Peyer's patch (tissue), 4 donors: ENCODE data around the gene GTSE1. TPM values are rescaled to one million over a fixed set of nuclear protein-coding genes. Genes with fewer than 3 reads are reported as not detected.
A peak's percentile ranks its signal among the peaks of the same experiment; 100 is the strongest.

Source experiments
- DNase-seq, 3 donors: peaks; one replicate each; pipeline ENCODE4 v3.0.0-alpha.2; 2017 to 2019
- H3K27ac ChIP-seq, 4 donors: fragments of 200-600 bp; sonication (generic); one replicate each; pipeline ENCODE4 v1.5.1; 2016 to 2019
- H3K27me3 ChIP-seq, 2 donors: fragments of 200-600 bp; sonication (generic); one replicate each; pipeline ENCODE4 v1.5.1; 2019
- H3K36me3 ChIP-seq, 3 donors: fragments of 200-600 bp; sonication (generic); one replicate each; pipeline ENCODE4 v1.5.1; 2016 to 2019
- H3K4me1 ChIP-seq, 4 donors: fragments of 200-600 bp; sonication (generic); one replicate each; pipeline ENCODE4 v1.5.1; 2016 to 2019
- H3K4me3 ChIP-seq, 4 donors: fragments of 200-600 bp; sonication (generic); 1 replicate in 3 of 4; 2 replicates in 1 of 4; pipeline ENCODE4 v1.5.1; 2016 to 2019; ENCODE audit warnings: mild to moderate bottlenecking in 1 of 4
- H3K9me3 ChIP-seq, 4 donors: fragments of 200-600 bp; sonication (generic); one replicate each; pipeline ENCODE4 v1.5.1; 2016 to 2019; ENCODE audit warnings: mild to moderate bottlenecking in 1 of 4
- CTCF ChIP-seq, 6 experiments: fragments of 450-650 bp in 4 of 6; fragments of 200-600 bp in 2 of 6; sonication (generic) in 1 of 6; IDR thresholded peaks; one replicate each; pipeline ENCODE4 v1.5.1; 2017 to 2019; ENCODE audit warnings: antibody characterized with exemption in 6 of 6, mild to moderate bottlenecking in 3 of 6, moderate library complexity in 1 of 6
- POLR2A ChIP-seq, 2 donors: fragments of 450-650 bp; IDR thresholded peaks; one replicate each; pipeline ENCODE4 v1.5.1; 2017; ENCODE audit warnings: antibody characterized with exemption in 2 of 2, mild to moderate bottlenecking in 2 of 2, moderate library complexity in 2 of 2
- total RNA-seq, 4 donors: library from RNA; depleted of rRNA; stranded (reverse); fragments of >200 nt; gene quantifications; one replicate each; pipeline ENCODE4 v1.1.0, GENCODE V29; 2016

Gene GTSE1
- total RNA-seq, 4 donors from 2014 or later = 2.3 to 14.9 (median 5.9) TPM

DNA sequence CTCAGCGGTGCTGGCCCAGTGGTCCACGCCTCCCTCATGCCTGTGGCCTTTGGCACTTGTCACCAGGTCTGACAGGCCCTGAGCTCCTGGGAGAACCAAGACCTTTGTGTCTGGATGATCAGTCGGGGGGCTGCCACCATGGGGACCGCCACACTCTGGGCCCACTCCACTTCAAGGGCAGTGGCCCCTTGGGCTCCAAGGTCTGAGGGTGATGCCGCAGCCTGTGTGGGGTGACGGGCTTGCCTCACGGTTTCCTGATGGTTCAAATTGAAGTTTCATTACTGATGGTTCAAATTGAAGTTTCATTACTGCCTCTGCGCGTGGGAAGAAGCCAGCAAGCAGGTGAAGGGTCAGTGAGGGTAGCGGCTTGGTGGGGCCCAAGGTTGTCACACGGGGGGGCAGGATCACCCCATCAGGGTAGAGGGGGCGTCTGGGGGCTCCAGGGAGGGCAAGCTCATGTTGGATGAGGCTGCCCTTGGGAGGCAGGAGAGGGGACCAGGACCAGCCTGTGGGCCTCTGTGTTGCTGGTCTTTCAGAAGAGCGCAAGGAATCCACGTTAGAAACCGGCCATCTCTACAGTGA is 66.4 kb downstream of the GTSE1 start:
- TF ChIP-seq POLR2A (IDR thresholded peaks at IDR 0.05) (no peak), CTCF (IDR thresholded peaks at IDR 0.05) (no peak)
- H3K36me3 ChIP-seq = no peaks in the 10 kb centered on the region
- no peak overlapping the region for H3K27ac ChIP-seq
- peak in 2 of 3 donors; percentile 44 to 47 for DNase-seq
- H3K27me3 ChIP-seq = no peaks in the 10 kb centered on the region
- H3K4me1 ChIP-seq = peaks cover 0 to 4% (median 2%) of the 10 kb centered on the region in 4 donors
- no peak overlapping the region for H3K4me3 ChIP-seq
- no peaks in the 10 kb centered on the region for H3K9me3 ChIP-seq

DNA sequence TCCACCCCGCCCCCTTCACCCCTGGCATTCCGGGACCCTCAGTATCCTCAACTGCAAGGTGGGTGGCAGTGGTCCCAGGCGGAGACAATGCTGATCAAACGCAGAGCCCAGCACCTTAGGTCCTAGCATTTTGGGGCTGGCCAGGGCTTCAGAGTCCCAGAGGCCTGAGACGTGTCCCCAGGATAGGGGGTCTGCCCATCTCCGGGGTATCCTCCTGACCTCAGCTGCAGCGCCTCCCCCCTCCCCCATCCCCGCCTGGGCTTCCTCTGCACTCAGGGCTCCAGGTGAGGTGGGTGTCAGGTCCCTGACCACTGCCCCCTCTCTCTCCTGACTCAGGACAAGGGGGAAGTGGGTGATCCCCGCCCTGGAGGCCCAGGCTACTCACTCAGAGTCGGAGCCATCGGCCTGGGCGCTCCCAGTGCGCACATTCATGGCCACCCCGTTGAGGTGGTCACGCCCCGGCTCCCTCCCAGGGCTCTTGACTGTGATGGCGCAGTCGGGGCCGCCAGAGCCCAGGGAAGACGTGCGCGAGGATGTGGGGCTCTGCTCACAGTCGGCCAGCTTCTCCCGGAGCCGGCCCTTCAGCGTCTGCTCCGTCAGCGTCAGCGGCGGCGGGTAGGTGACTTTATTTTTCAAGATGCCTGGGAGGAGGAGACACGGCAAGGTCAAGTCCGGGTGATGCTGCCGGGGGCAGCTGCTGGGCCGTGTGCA is 67.1 kb downstream of the GTSE1 start:
- H3K4me1 ChIP-seq = peaks cover 0 to 4% (median 2%) of the 10 kb centered on the region in 4 donors
- no peak overlapping the region for H3K27ac ChIP-seq
- no peaks in the 10 kb centered on the region for H3K36me3 ChIP-seq
- no peak overlapping the region for H3K4me3 ChIP-seq
- no peaks in the 10 kb centered on the region for H3K27me3 ChIP-seq
- no peaks in the 10 kb centered on the region for H3K9me3 ChIP-seq
- TF ChIP-seq POLR2A (IDR thresholded peaks at IDR 0.05) (no peak), CTCF (IDR thresholded peaks at IDR 0.05) (no peak)
- no peak for DNase-seq

DNA sequence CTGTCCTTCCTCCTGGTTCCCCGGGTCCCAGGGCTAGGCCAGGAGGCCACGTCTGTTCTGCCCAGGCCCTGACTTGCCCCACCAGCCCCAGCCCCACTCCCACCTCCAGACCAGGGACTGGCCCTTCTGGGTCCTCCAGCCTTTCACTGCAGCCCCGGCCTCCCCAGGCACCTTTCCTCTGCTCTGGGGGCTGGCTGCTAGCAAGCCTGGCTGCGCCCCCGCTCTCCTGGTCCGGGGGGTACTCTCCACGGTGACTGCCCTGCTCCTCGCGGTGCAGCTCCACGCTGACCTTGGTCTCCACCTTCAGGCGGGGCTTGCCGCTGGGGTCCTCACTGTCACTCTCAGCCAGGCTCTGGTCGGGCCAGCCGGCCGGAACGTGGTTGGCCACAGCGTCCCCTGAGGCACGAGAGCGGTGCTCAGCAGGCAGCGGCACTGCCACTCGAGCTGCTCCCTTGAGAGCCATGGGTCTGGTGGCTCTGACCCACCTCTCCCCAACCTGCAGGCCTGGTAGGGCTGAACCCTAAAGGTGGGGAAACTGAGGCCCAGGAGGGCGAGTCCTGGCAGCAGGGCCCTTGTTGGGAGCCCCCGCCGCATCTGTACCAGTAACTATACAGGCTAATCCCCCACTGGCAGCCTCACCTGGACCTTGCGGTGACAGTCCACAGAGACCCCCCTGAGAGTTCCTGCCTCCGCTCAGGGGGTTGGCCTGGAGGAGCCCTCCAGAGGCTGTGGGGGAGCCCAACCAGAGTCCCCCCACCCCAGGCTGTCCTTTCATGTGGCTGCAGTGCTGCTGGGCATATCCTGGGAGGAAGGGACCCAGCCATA is 67.9 kb downstream of the GTSE1 start:
- DNase-seq = no peak
- H3K9me3 ChIP-seq = no peaks in the 10 kb centered on the region
- no peaks in the 10 kb centered on the region for H3K27me3 ChIP-seq
- no peak for TF ChIP-seq POLR2A (IDR thresholded peaks at IDR 0.05)
- no peak for TF ChIP-seq CTCF (IDR thresholded peaks at IDR 0.05)
- peaks cover 0 to 4% (median 2%) of the 10 kb centered on the region in 4 donors for H3K4me1 ChIP-seq
- no peaks in the 10 kb centered on the region for H3K36me3 ChIP-seq
- H3K27ac ChIP-seq = no peak overlapping the region
- no peak overlapping the region for H3K4me3 ChIP-seq

GRCh38 chr22:46365166-46365624 is 68.5 kb downstream of the GTSE1 start:
- Histone ChIP-seq H3K4me3 (no peak overlapping the region), H3K4me1 (peaks cover 0 to 4% (median 2%) of the 10 kb centered on the region in 4 donors), H3K27ac (no peak overlapping the region), H3K9me3 (no peaks in the 10 kb centered on the region), H3K27me3 (no peaks in the 10 kb centered on the region), H3K36me3 (no peaks in the 10 kb centered on the region)
- no peak for TF ChIP-seq POLR2A (IDR thresholded peaks at IDR 0.05)
- no peak for TF ChIP-seq CTCF (IDR thresholded peaks at IDR 0.05)
- DNase-seq = no peak

DNA sequence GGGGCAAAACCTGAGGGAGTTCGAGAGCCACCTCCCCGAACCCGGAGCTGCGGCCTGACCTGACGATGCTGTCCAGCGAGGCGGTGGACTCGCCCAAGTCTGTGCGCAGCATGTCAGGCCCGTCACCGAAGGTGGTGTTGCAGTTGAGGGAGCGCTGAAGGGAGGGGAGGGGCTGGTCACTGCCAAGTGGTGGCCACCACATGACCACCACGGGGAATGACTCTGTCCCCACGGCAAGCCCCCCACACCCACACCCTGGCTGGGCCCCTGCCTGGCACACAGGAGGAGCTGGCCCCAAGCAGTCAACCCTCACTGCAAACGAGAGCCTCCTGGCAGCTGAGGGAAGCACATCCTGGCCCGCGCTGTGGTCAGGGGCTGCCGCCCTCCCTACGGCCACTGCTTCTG is 69.7 kb downstream of the GTSE1 start:
- TF ChIP-seq CTCF (IDR thresholded peaks at IDR 0.05) = no peak
- H3K9me3 ChIP-seq = no peaks in the 10 kb centered on the region
- H3K27me3 ChIP-seq = no peaks in the 10 kb centered on the region
- H3K27ac ChIP-seq = peak overlapping the region in 1 of 4 donors; percentile 12
- no peaks in the 10 kb centered on the region for H3K36me3 ChIP-seq
- no peak overlapping the region for H3K4me3 ChIP-seq
- DNase-seq = no peak
- H3K4me1 ChIP-seq = peaks cover 0 to 6% (median 4%) of the 10 kb centered on the region in 4 donors
